ENCODE data around the gene CAMKMT.

- TF ChIP-seq CTCF (IDR thresholded peaks at IDR 0.05) = no peak
- no peak for TF ChIP-seq POLR2A (IDR thresholded peaks at IDR 0.05)
Observed at GRCh38 chr2:44671276-44671675, 309.5 kb downstream of the CAMKMT start.
